ENCODE measurements around the gene BAAT. TPM values are rescaled to one million over a fixed set of nuclear protein-coding genes. Genes with fewer than 3 reads are reported as not detected.

Gene BAAT
- polyA plus RNA-seq, 1 experiment = not detected

- TF ChIP-seq, protein P1, sequence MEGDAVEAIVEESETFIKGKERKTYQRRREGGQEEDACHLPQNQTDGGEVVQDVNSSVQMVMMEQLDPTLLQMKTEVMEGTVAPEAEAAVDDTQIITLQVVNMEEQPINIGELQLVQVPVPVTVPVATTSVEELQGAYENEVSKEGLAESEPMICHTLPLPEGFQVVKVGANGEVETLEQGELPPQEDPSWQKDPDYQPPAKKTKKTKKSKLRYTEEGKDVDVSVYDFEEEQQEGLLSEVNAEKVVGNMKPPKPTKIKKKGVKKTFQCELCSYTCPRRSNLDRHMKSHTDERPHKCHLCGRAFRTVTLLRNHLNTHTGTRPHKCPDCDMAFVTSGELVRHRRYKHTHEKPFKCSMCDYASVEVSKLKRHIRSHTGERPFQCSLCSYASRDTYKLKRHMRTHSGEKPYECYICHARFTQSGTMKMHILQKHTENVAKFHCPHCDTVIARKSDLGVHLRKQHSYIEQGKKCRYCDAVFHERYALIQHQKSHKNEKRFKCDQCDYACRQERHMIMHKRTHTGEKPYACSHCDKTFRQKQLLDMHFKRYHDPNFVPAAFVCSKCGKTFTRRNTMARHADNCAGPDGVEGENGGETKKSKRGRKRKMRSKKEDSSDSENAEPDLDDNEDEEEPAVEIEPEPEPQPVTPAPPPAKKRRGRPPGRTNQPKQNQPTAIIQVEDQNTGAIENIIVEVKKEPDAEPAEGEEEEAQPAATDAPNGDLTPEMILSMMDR (IDR thresholded peaks at IDR 0.05; ENCODE audit: low read depth, low read length) = no peak
- no peak overlapping the region for H3K27ac ChIP-seq (ENCODE audit: low read depth, low read length)
- ChIA-PET CTCF (no interaction called here), POLR2A (no interaction called here)
- H3K4me3 ChIP-seq (ENCODE audit: low read depth, low read length) = no peak overlapping the region
- no peak for DNase-seq (ENCODE audit: low read depth, low spot score)
- H3K9me3 ChIP-seq (ENCODE audit: control insufficient read depth, insufficient read depth, low read length) = peaks cover under 1% of the 10 kb centered on the region; the same call in 1 of the 2 replicates
- no peaks in the 10 kb centered on the region for H3K27me3 ChIP-seq (ENCODE audit: control insufficient read depth, insufficient read depth, low read length)
Observed at GRCh38 chr9:101418518-101419430, 34.0 kb upstream of the BAAT start.

DNA sequence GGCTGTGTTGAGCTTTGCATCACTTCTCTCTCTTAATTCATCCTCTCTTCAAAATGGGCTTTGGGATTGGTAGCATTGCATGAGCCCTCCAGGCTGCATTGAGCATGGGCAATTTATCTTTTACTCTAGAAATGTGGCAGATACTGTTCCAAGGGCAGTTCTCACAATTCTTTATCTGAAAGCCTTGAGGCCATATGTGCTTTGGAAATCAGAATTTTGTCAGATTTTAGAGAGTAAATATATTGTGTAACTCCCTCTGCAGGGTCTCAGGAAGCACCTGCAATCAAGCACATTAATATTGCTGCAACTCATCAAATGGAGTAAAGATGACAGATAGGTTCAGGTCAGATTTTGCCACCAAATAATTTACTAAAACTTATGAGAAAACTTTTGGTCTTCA, 33.2 kb upstream of the BAAT start:
- H3K27ac ChIP-seq (ENCODE audit: low read depth, low read length) = no peak overlapping the region
- POLR2A ChIA-PET = no interaction called here
- peaks cover 2% of the 10 kb centered on the region; the same call in 1 of the 2 replicates for H3K9me3 ChIP-seq (ENCODE audit: control insufficient read depth, insufficient read depth, low read length)
- TF ChIP-seq, protein P1 (IDR thresholded peaks at IDR 0.05; ENCODE audit: low read depth, low read length) = no peak
- no peak for DNase-seq (ENCODE audit: low read depth, low spot score)
- CTCF ChIA-PET = no interaction called here
- H3K4me3 ChIP-seq (ENCODE audit: low read depth, low read length) = no peak overlapping the region
- no peaks in the 10 kb centered on the region for H3K27me3 ChIP-seq (ENCODE audit: control insufficient read depth, insufficient read depth, low read length)

GRCh38 chr9:101417389-101417788, 32.6 kb upstream of the BAAT start:
- CTCF ChIA-PET = no interaction called here
- POLR2A ChIA-PET = no interaction called here
- no peak overlapping the region for H3K27ac ChIP-seq (ENCODE audit: low read depth, low read length)
- peaks cover 2% of the 10 kb centered on the region; the same call in 1 of the 2 replicates for H3K9me3 ChIP-seq (ENCODE audit: control insufficient read depth, insufficient read depth, low read length)
- no peak for DNase-seq (ENCODE audit: low read depth, low spot score)
- H3K27me3 ChIP-seq (ENCODE audit: control insufficient read depth, insufficient read depth, low read length) = no peaks in the 10 kb centered on the region
- H3K4me3 ChIP-seq (ENCODE audit: low read depth, low read length) = no peak overlapping the region
- TF ChIP-seq, protein P1 (IDR thresholded peaks at IDR 0.05; ENCODE audit: low read depth, low read length) = no peak

DNA sequence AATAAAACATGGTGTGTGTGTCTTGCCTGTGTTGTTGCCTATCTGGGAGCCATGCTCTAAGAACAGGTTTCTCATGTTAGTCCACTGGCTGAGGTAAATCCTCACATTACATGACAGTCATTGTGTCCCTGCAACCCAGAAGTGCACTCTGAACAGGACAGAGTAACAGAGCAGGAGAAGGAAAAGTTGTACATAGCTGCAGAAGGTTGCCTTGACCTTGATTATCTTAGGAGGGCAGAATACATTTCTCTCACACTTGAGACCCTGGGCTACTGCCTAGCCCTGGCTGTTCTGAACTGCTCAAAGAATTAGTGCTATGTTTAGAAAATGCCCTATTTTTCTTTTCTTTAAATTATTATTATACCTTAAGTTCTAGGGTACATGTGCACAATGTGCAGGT, 30.8 kb upstream of the BAAT start:
- TF ChIP-seq, protein P1 (IDR thresholded peaks at IDR 0.05; ENCODE audit: low read depth, low read length) = no peak
- no peak for DNase-seq (ENCODE audit: low read depth, low spot score)
- no peak overlapping the region for H3K4me3 ChIP-seq (ENCODE audit: low read depth, low read length)
- H3K27ac ChIP-seq (ENCODE audit: low read depth, low read length) = no peak overlapping the region
- POLR2A ChIA-PET = no interaction called here
- no peaks in the 10 kb centered on the region for H3K27me3 ChIP-seq (ENCODE audit: control insufficient read depth, insufficient read depth, low read length)
- H3K9me3 ChIP-seq (ENCODE audit: control insufficient read depth, insufficient read depth, low read length) = peaks cover 4% of the 10 kb centered on the region; the same call in 1 of the 2 replicates
- CTCF ChIA-PET = no interaction called here

GRCh38 chr9:101414839-101415238, 30.0 kb upstream of the BAAT start:
- H3K27me3 ChIP-seq (ENCODE audit: control insufficient read depth, insufficient read depth, low read length) = no peaks in the 10 kb centered on the region
- DNase-seq (ENCODE audit: low read depth, low spot score) = no peak
- TF ChIP-seq, protein P1 (IDR thresholded peaks at IDR 0.05; ENCODE audit: low read depth, low read length) = no peak
- ChIA-PET POLR2A (no interaction called here), CTCF (interaction anchor here (1.1 kb wide), 1 partner anchor 15 kb away, joined by 3 read pairs; no protein-coding TSS in a partner anchor)
- peaks cover 4% of the 10 kb centered on the region; the same call in 1 of the 2 replicates for H3K9me3 ChIP-seq (ENCODE audit: control insufficient read depth, insufficient read depth, low read length)
- H3K4me3 ChIP-seq (ENCODE audit: low read depth, low read length) = no peak overlapping the region
- H3K27ac ChIP-seq (ENCODE audit: low read depth, low read length) = no peak overlapping the region

All from AG04450 (cell line).